WTC11 (cell line): ENCODE measurements around the gene MTA2. TPM values are rescaled to one million over a fixed set of nuclear protein-coding genes. Genes with fewer than 3 reads are reported as not detected.

Experiments
- ATAC-seq: fragments of 200-7000 bp; cut with Tn5 transposase; 2 replicates; pipeline ENCODE4 v1.10.0; 2021; ENCODE audit warnings: mild to moderate bottlenecking, moderate library complexity
- CTCF ChIA-PET: fragments of 300-600 bp; sonication (Branson Sonifier 250); formaldehyde crosslinking; loops from one replicate; lab custom pipeline; 2021; ENCODE audit warnings: antibody characterized with exemption; lab: Charles Lee
- POLR2A ChIA-PET: fragments of 350-600 bp; sonication (Branson Sonifier 250); formaldehyde crosslinking; loops from one replicate; lab custom pipeline; 2021; ENCODE audit warnings: antibody characterized with exemption; lab: Charles Lee
- DNase-seq: peaks from one replicate; pipeline ENCODE4 v3.0.0; 2021; ENCODE audit warnings: low spot score
- H3K27ac Mint-ChIP-seq: 2 replicates; pipeline ENCODE4 v1.8.0; 2021; ENCODE audit warnings: mixed read lengths
- H3K27me3 Mint-ChIP-seq: 2 replicates; pipeline ENCODE4 v1.8.0; 2021; ENCODE audit warnings: low read depth, mild to moderate bottlenecking, moderate library complexity, mixed read lengths
- H3K36me3 Mint-ChIP-seq: 2 replicates; pipeline ENCODE4 v1.8.0; 2021; ENCODE audit warnings: mixed read lengths
- H3K4me1 Mint-ChIP-seq: 2 replicates; pipeline ENCODE4 v1.8.0; 2022; ENCODE audit warnings: mixed read lengths
- H3K4me3 Mint-ChIP-seq: 2 replicates; pipeline ENCODE4 v1.8.0; 2021; ENCODE audit warnings: mild to moderate bottlenecking, moderate library complexity, mixed read lengths
- H3K9me3 Mint-ChIP-seq: 2 replicates; pipeline ENCODE4 v1.8.0; 2021; ENCODE audit warnings: mixed read lengths
- GABPB1 ChIP-seq: sonication (generic); formaldehyde crosslinking; IDR thresholded peaks from 2 replicates; pipeline ENCODE4 v1.8.1; 2023; ENCODE audit warnings: mild to moderate bottlenecking, missing genetic modification reagents
- JUN ChIP-seq: sonication (generic); formaldehyde crosslinking; IDR thresholded peaks from 2 replicates; pipeline ENCODE4 v1.8.0; 2023; ENCODE audit warnings: mild to moderate bottlenecking, missing genetic modification reagents
- NR2C2 ChIP-seq: sonication (generic); formaldehyde crosslinking; IDR thresholded peaks from 2 replicates; pipeline ENCODE4 v1.8.0; 2022; ENCODE audit warnings: mild to moderate bottlenecking, missing genetic modification reagents
- SOX15 ChIP-seq: fragments of 250-450 bp; sonication (Bioruptor Pico); IDR thresholded peaks from 2 replicates; pipeline ENCODE4 v1.9.0; 2021; ENCODE audit warnings: mild to moderate bottlenecking
- ZBTB21 ChIP-seq: sonication (generic); formaldehyde crosslinking; IDR thresholded peaks from 2 replicates; pipeline ENCODE4 v1.8.1; 2023; ENCODE audit warnings: mild to moderate bottlenecking, missing genetic modification reagents, borderline replicate concordance
- ZNF138 ChIP-seq: sonication (generic); formaldehyde crosslinking; conservative IDR thresholded peaks from 2 replicates; pipeline ENCODE4 v1.8.1; 2022; ENCODE audit warnings: mild to moderate bottlenecking, moderate library complexity, missing genetic modification reagents
- ZNF396 ChIP-seq: fragments of 250-450 bp; sonication (Bioruptor Pico); IDR thresholded peaks from 2 replicates; pipeline ENCODE4 v1.8.0; 2021; ENCODE audit warnings: mild to moderate bottlenecking, moderate library complexity, borderline replicate concordance
- ZNF671 ChIP-seq: fragments of 250-450 bp; sonication (Bioruptor Pico); IDR thresholded peaks from 2 replicates; pipeline ENCODE4 v1.8.0; 2021; ENCODE audit warnings: mild to moderate bottlenecking
- total RNA-seq: library from RNA; stranded (reverse); gene quantifications from 3 replicates; pipeline ENCODE4 v1.2.3, GENCODE V29; 2021
- TF ChIP-seq, protein P1 (sequence below): fragments of 250-450 bp; sonication (Bioruptor Pico); IDR thresholded peaks from 2 replicates; pipeline ENCODE4 v2.1.2; 2022; ENCODE audit warnings: mild to moderate bottlenecking, moderate library complexity
- TF ChIP-seq, protein P2 (sequence below): sonication (generic); formaldehyde crosslinking; IDR thresholded peaks from 2 replicates; pipeline ENCODE4 v1.8.0; 2023; ENCODE audit warnings: mild to moderate bottlenecking, missing genetic modification reagents
- TF ChIP-seq, protein P3 (sequence below): sonication (generic); formaldehyde crosslinking; IDR thresholded peaks from 2 replicates; pipeline ENCODE4 v1.8.0; 2022; ENCODE audit warnings: mild to moderate bottlenecking, missing genetic modification reagents
- TF ChIP-seq, protein P4 (sequence below): sonication (generic); formaldehyde crosslinking; IDR thresholded peaks from 2 replicates; pipeline ENCODE4 v1.8.1; 2022; ENCODE audit warnings: mild to moderate bottlenecking, moderate library complexity, missing genetic modification reagents
- TF ChIP-seq, protein P5 (sequence below): sonication (generic); formaldehyde crosslinking; IDR thresholded peaks from 2 replicates; pipeline ENCODE4 v1.8.0; 2023; ENCODE audit warnings: missing genetic modification reagents
- TF ChIP-seq, protein P6 (sequence below): fragments of 250-450 bp; sonication (Bioruptor Pico); IDR thresholded peaks from 2 replicates; pipeline ENCODE4 v1.9.0; 2021; ENCODE audit warnings: mild to moderate bottlenecking
- TF ChIP-seq, protein P7 (sequence below): sonication (generic); formaldehyde crosslinking; IDR thresholded peaks from 2 replicates; pipeline ENCODE4 v1.8.0; 2022; ENCODE audit warnings: mild to moderate bottlenecking, missing genetic modification reagents
- TF ChIP-seq, protein P8 (sequence below): sonication (generic); formaldehyde crosslinking; IDR thresholded peaks from 2 replicates; pipeline ENCODE4 v1.8.1; 2022; ENCODE audit warnings: low read depth, missing genetic modification reagents, borderline replicate concordance
- TF ChIP-seq, protein P9 (sequence below): fragments of 250-450 bp; sonication (Bioruptor Pico); IDR thresholded peaks from 2 replicates; pipeline ENCODE4 v1.9.0; 2021; ENCODE audit warnings: mild to moderate bottlenecking
- TF ChIP-seq, protein P10 (sequence below): sonication (generic); formaldehyde crosslinking; IDR thresholded peaks from 2 replicates; pipeline ENCODE4 v1.8.1; 2022; ENCODE audit warnings: missing genetic modification reagents, borderline replicate concordance

Gene MTA2
- total RNA-seq, 1 experiment from 2014 or later, result 115 TPM

DNA sequence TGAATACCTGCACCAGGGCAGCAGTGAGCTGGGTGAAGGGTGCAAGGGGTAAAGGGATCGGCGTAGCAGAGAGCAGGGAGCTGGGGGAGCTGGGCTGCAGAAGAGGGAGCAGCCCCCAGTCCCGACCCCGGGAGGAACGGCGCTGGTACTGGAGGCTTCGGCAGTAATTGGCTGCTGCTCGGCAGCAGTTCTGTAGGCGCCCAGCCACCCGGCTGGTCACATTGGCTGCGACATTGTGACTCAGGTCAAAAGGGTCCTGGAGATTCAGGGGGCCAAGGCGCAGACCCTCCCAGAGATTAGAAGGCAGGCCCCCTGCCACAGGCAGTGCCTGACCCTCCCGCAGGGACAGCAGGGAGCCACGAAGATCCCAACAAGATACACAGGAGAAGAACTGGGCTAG, 25.8 kb downstream of the MTA2 start (continued):
- TF ChIP-seq, protein P1, sequence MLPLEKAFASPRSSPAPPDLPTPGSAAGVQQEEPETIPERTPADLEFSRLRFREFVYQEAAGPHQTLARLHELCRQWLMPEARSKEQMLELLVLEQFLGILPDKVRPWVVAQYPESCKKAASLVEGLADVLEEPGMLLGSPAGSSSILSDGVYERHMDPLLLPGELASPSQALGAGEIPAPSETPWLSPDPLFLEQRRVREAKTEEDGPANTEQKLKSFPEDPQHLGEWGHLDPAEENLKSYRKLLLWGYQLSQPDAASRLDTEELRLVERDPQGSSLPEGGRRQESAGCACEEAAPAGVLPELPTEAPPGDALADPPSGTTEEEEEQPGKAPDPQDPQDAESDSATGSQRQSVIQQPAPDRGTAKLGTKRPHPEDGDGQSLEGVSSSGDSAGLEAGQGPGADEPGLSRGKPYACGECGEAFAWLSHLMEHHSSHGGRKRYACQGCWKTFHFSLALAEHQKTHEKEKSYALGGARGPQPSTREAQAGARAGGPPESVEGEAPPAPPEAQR (CRISPR knock-in tag), result no peak
- TF ChIP-seq ZNF671 (CRISPR knock-in tag), result no peak
- TF ChIP-seq, protein P2, sequence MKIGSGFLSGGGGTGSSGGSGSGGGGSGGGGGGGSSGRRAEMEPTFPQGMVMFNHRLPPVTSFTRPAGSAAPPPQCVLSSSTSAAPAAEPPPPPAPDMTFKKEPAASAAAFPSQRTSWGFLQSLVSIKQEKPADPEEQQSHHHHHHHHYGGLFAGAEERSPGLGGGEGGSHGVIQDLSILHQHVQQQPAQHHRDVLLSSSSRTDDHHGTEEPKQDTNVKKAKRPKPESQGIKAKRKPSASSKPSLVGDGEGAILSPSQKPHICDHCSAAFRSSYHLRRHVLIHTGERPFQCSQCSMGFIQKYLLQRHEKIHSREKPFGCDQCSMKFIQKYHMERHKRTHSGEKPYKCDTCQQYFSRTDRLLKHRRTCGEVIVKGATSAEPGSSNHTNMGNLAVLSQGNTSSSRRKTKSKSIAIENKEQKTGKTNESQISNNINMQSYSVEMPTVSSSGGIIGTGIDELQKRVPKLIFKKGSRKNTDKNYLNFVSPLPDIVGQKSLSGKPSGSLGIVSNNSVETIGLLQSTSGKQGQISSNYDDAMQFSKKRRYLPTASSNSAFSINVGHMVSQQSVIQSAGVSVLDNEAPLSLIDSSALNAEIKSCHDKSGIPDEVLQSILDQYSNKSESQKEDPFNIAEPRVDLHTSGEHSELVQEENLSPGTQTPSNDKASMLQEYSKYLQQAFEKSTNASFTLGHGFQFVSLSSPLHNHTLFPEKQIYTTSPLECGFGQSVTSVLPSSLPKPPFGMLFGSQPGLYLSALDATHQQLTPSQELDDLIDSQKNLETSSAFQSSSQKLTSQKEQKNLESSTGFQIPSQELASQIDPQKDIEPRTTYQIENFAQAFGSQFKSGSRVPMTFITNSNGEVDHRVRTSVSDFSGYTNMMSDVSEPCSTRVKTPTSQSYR (CRISPR knock-in tag), result no peak
- no peak for TF ChIP-seq ZNF138 (CRISPR knock-in tag)

DNA sequence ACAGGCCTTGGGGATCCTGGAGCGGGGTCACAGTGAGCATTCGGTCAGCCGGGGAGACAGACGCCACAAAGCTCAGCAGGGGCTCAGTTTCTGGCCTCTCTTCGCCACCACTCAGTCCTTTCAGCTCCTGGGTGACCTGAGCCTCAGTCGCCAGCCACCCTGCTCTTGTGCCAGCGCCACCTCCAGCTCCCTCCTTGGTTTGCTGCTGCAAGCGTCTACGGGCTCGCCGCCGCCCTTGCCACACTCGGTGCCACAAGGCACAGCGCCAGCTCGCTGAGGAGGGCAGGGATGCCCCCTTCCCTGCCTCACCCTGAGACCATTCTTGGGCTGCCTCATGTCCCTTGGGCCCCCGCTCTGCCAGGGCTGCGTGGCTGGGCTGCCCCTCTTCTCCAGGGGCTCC, 26.5 kb downstream of the MTA2 start:
- no peaks in the 10 kb centered on the region for H3K9me3 Mint-ChIP-seq
- ChIA-PET POLR2A (interaction anchor here (1.7 to 3.2 kb wide), 4 partner anchors 14 to 90 kb away, joined by 3 to 44 read pairs (median 12); partner anchors contain the start of genes C11orf98, CSKMT and TUT1), CTCF (interaction anchor here (0.7 to 2.1 kb wide), 8 partner anchors 15 to 180 kb away, joined by 4 to 33 read pairs (median 6); partner anchors contain the start of genes B3GAT3 and TUT1)
- H3K27me3 Mint-ChIP-seq, result no peaks in the 10 kb centered on the region
- H3K27ac Mint-ChIP-seq, result peak overlapping the region; percentile 93
- H3K4me1 Mint-ChIP-seq, result peaks cover 37% of the 10 kb centered on the region
- H3K4me3 Mint-ChIP-seq, result peak overlapping the region; percentile 99
- ATAC-seq (no peak), DNase-seq (no peak)
- H3K36me3 Mint-ChIP-seq, result peaks cover 56% of the 10 kb centered on the region
- no peak for TF ChIP-seq SOX15 (CRISPR knock-in tag)
- no peak for TF ChIP-seq NR2C2 (CRISPR knock-in tag)
- TF ChIP-seq, protein P3, sequence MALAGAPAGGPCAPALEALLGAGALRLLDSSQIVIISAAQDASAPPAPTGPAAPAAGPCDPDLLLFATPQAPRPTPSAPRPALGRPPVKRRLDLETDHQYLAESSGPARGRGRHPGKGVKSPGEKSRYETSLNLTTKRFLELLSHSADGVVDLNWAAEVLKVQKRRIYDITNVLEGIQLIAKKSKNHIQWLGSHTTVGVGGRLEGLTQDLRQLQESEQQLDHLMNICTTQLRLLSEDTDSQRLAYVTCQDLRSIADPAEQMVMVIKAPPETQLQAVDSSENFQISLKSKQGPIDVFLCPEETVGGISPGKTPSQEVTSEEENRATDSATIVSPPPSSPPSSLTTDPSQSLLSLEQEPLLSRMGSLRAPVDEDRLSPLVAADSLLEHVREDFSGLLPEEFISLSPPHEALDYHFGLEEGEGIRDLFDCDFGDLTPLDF (CRISPR knock-in tag), result no peak
- TF ChIP-seq, protein P2 (CRISPR knock-in tag), result no peak
- no peak for TF ChIP-seq ZBTB21 (CRISPR knock-in tag)
- TF ChIP-seq, protein P4, sequence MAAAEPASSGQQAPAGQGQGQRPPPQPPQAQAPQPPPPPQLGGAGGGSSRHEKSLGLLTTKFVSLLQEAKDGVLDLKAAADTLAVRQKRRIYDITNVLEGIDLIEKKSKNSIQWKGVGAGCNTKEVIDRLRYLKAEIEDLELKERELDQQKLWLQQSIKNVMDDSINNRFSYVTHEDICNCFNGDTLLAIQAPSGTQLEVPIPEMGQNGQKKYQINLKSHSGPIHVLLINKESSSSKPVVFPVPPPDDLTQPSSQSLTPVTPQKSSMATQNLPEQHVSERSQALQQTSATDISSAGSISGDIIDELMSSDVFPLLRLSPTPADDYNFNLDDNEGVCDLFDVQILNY, result no peak
- TF ChIP-seq ZNF396 (CRISPR knock-in tag), result no peak
- TF ChIP-seq, protein P5, sequence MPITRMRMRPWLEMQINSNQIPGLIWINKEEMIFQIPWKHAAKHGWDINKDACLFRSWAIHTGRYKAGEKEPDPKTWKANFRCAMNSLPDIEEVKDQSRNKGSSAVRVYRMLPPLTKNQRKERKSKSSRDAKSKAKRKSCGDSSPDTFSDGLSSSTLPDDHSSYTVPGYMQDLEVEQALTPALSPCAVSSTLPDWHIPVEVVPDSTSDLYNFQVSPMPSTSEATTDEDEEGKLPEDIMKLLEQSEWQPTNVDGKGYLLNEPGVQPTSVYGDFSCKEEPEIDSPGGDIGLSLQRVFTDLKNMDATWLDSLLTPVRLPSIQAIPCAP (CRISPR knock-in tag), result no peak
- TF ChIP-seq, protein P6, sequence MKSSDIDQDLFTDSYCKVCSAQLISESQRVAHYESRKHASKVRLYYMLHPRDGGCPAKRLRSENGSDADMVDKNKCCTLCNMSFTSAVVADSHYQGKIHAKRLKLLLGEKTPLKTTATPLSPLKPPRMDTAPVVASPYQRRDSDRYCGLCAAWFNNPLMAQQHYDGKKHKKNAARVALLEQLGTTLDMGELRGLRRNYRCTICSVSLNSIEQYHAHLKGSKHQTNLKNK (CRISPR knock-in tag), result no peak
- TF ChIP-seq, protein P7, sequence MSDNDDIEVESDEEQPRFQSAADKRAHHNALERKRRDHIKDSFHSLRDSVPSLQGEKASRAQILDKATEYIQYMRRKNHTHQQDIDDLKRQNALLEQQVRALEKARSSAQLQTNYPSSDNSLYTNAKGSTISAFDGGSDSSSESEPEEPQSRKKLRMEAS, result no peak
- no peak for TF ChIP-seq GABPB1 (CRISPR knock-in tag)
- TF ChIP-seq, protein P8, sequence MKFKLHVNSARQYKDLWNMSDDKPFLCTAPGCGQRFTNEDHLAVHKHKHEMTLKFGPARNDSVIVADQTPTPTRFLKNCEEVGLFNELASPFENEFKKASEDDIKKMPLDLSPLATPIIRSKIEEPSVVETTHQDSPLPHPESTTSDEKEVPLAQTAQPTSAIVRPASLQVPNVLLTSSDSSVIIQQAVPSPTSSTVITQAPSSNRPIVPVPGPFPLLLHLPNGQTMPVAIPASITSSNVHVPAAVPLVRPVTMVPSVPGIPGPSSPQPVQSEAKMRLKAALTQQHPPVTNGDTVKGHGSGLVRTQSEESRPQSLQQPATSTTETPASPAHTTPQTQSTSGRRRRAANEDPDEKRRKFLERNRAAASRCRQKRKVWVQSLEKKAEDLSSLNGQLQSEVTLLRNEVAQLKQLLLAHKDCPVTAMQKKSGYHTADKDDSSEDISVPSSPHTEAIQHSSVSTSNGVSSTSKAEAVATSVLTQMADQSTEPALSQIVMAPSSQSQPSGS, result no peak
- TF ChIP-seq, protein P9, sequence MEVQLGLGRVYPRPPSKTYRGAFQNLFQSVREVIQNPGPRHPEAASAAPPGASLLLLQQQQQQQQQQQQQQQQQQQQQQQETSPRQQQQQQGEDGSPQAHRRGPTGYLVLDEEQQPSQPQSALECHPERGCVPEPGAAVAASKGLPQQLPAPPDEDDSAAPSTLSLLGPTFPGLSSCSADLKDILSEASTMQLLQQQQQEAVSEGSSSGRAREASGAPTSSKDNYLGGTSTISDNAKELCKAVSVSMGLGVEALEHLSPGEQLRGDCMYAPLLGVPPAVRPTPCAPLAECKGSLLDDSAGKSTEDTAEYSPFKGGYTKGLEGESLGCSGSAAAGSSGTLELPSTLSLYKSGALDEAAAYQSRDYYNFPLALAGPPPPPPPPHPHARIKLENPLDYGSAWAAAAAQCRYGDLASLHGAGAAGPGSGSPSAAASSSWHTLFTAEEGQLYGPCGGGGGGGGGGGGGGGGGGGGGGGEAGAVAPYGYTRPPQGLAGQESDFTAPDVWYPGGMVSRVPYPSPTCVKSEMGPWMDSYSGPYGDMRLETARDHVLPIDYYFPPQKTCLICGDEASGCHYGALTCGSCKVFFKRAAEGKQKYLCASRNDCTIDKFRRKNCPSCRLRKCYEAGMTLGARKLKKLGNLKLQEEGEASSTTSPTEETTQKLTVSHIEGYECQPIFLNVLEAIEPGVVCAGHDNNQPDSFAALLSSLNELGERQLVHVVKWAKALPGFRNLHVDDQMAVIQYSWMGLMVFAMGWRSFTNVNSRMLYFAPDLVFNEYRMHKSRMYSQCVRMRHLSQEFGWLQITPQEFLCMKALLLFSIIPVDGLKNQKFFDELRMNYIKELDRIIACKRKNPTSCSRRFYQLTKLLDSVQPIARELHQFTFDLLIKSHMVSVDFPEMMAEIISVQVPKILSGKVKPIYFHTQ (CRISPR knock-in tag), result no peak
- TF ChIP-seq JUN (CRISPR knock-in tag), result no peak
- TF ChIP-seq, protein P10, sequence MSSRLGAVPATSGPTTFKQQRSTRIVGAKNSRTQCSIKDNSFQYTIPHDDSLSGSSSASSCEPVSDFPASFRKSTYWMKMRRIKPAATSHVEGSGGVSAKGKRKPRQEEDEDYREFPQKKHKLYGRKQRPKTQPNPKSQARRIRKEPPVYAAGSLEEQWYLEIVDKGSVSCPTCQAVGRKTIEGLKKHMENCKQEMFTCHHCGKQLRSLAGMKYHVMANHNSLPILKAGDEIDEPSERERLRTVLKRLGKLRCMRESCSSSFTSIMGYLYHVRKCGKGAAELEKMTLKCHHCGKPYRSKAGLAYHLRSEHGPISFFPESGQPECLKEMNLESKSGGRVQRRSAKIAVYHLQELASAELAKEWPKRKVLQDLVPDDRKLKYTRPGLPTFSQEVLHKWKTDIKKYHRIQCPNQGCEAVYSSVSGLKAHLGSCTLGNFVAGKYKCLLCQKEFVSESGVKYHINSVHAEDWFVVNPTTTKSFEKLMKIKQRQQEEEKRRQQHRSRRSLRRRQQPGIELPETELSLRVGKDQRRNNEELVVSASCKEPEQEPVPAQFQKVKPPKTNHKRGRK, result no peak
